Fibroblast of gingiva (primary cell): ENCODE results near the gene GRID2.

ENCODE experiments used
- DNase-seq: peaks from one replicate; pipeline ENCODE4 v3.0.0-alpha.2; 2011; ENCODE audit warnings: low read depth

Gene GRID2

DNA sequence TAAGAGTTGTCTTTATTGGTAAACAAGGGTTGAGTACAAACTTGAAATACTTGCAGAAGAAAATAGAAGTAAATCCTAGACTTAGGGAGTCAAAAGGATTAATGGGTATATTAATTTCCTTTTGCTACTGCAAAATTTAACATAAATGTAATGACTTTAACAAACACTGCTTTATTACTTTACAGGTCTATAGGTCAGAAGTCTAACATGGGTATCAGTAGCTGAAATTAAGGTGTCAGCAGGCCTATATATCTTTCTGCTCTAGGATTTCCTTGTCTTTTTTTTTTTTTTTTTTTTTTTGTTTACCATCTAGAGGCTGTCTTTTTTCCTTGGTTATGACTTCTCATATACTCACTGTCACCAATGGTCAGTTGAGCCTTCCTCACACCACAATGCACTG, 220.4 kb downstream of the GRID2 start:
- DNase-seq, result no peak

DNA sequence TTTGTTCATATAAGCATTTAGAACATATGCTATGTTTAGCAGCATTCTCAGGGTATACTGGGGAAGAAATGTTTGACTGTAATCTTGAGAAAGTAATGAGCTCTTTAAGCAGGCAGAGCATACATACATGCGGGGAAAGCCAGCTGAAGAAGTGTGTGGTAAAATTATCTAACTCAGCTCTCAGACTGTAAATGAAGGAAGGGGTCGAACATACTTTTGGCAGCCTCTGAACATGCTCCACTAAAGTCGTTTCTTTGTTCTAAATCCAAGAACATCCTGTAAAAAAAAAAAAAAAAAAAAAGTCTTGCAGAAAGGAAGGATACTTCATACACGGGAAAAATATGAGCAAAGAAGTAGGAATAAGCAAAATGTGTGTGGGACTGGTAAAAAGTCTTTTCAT, 224.8 kb downstream of the GRID2 start:
- DNase-seq, result no peak

DNA sequence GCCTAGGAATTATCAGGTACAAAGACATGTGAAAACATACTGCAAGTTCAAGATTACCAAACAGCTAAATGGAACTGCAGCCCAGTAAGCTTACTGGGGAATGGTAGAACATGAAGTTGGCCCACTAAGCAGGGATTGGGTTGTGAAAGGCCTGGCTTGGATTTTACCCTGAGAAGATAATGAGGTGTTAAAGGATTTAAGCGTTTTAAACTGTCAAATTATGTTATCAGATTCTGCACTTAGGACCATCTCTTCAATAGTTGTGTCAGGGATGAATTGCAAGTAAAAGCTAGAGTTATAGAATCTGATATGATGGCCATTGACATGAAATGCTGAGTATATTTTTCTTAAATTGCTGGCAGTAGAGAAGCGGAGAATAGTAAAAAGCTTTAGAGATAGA, 225.7 kb downstream of the GRID2 start:
- DNase-seq, result no peak

DNA sequence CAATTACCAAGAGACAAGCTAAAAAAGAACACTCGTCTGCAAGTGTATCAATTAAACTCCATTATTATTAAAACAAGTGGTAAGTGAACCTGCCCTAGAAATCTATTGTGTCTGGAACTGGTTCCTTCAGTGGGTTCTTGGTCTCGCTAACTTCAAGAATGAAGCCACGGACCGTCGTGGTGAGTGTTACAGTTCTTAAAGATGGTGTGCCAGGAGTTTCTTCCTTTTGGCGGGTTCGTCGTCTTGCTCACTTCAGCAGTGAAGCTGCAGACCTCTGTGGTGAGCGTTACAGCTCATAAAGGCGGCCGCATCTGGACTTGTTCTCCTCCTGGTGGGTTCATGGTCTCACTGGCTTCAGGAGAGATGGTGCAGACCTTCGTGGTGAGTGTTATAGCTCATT, 231.8 kb downstream of the GRID2 start:
- DNase-seq, result no peak

DNA sequence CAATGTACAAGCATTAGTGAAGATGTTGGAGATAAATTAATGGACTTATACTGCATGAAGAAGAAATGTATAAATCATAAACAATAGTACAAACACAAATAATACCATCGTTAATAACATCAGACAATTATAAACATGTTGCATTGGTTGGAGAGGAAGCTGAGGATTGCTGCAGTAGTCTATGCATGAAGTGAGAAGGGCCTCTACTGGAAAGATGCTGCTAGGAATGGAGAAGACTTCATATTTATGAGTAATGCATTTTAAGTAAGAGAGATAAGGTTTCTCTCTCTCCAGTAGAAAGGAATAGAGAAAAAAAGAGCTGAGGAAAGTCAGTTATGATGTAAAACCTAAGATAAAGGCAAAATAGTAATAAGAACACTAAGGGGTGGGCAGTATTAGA, 247.8 kb downstream of the GRID2 start:
- DNase-seq, result no peak

DNA sequence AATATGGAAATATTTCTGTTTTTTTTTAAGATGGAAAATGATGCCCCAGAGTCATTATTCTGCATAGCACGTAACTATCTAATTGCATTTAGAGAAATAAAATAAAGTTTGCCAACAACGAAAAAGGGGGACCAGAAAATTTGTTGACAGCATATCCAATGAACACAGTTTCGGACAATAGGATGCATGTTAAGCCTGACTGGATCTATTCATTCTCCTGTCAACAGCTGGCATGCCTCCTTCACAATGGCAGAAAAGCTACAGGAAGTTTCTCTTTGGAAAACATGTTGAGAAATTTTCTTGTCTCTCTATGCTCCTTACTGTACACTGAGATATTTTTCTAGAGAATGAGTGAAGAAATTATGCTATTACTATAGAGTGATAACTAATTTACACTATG, 262.5 kb downstream of the GRID2 start:
- DNase-seq, result no peak

DNA sequence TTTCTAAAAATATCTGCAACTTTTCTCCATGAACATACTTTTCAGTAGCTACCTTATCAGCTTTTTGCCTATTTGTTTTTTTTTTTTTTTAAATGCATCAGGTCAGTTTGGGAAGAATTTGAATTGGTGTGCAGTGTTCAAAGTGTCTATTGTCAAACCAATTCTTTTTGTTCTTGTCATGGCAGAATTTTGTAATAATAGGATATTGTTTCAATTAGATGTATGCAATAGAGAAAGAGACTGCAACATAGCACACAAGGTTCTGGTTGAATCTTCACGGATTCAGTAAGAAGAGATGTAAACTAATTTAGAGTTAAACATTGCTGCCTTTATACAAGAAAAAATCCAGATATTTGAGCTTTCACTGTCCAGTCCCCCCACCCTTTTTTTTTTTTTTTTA, 277.1 kb downstream of the GRID2 start:
- no peak for DNase-seq

DNA sequence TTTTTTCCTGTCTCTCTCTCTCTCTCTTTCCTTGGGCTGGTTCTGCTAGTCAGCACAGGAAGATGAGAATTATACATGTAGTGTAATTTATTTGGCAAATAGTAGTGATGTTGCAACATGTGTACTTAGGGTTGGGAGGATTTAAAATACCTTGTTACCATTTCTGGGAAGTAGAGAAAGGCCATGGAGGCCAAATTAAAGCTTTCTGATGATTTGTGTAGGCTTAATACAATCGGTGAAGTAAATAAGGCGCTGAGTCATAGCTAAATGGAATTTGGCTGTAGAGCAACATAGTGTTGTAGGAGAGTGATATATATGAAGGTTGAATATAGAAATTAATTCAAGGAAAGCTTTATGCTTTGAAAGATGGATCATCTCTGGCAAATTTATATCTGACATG, 295.3 kb downstream of the GRID2 start:
- no peak for DNase-seq

DNA sequence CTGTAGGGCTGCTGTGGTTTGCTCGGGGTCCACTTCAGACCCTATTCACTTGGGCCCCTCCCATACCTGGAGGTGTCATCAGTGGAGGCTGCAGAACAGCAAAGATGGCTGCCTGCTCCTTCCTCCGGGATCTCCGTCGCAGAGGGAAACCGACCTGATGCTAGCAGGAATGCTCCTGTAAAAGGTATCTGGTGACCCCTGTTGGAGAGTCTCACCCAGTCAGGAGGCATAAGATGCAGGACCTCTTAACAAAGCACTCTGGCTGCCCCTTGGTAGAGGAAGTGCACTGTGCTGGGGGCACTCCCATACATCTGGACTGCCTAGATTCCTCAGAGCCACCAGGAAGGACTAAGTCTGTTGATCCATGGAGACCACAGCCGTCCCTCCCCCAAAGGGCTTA, 296.9 kb downstream of the GRID2 start:
- no peak for DNase-seq

DNA sequence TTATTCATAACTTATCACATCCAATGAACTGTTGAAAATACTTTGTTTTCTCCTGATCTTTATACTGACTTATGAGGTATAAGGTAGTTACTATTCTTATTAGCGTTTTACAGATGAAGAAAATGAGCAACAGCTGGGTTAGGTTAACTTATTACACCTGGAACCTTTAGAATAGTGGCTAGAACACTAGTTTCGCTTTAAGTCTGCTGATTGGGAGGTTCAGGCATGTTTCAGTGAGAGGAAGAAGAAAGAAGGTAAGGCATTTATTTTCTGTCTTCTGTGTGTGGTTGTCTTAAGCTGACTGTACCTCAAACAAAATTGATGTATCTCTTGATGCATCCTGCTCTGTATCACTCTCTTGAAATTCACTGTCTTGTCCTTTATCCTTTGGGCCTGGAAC, 302.5 kb downstream of the GRID2 start:
- DNase-seq, result no peak

DNA sequence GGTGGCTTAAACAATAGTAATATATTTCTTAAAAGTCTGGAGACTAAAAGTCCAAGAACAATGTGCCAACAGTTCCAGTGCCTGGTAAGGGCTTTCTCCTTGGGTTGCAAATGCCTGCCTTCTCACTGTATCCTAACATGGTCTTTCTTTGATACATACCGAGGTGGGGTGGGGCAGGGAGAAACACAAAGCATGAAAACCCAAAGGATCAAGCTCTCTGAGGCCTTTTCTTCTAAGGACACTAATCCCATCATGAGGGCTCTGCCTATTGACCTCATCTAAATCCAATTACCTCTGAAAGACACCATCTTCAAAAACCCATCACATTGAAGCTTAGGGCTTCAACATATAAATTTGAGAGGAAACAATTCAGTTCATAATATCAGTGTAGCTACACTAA, 311.3 kb downstream of the GRID2 start:
- no peak for DNase-seq

DNA sequence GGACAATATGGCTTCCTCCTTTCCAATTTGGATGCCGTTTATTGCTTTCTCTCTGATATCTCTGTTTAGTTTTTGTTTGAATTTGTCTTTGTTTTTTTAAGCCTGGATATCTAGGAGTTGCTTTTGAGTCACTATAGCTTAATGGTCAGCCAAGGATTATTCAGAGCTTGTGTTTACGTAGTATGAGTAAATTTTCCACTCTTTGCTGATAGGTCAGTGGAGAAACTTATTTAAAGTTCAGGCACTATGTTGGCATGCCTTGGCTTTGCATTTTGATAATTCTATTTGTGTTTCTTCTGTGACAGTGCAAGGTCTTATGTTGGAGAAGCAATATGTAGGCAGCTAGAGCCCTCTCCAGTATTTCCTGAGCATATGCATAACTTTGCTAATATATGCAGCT, 315.2 kb downstream of the GRID2 start:
- DNase-seq, result no peak

DNA sequence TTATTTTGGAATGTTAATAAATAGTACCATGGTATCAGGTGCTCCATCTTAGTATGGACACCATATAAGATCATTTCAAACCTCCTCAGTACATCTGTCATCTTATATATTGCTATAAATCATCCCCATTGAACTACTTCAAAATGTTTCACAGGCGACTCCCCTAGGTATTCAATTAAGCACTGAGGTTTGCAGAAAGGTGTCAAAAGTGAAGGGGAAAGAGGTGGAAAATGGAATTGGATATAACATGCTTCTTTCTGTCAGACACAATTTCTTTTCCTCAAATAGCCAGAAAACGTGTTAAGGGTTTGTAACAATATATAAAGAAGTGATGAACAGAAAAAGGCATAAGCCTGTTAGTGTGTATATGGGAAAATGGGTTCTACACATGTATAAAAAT, 325.5 kb downstream of the GRID2 start:
- no peak for DNase-seq

DNA sequence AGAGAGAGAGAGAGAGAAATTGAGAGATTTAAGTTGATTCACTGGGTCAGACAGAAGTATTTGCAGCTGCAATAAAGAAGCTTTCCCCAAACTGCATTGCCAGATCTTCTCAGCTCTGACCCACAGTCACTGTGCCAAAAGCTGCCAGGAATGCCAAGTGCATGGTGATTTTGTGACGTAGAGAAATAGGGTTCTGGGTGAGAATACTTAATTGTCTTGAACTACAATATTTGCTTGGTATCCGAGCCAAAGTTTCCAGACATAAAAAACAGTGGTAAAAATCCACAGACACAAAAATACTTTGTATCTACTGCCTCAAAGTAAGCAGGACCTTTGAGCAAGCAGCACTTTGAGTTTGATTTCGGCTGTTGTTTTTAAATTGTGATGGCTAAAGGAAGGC, 331.1 kb downstream of the GRID2 start:
- DNase-seq, result no peak

DNA sequence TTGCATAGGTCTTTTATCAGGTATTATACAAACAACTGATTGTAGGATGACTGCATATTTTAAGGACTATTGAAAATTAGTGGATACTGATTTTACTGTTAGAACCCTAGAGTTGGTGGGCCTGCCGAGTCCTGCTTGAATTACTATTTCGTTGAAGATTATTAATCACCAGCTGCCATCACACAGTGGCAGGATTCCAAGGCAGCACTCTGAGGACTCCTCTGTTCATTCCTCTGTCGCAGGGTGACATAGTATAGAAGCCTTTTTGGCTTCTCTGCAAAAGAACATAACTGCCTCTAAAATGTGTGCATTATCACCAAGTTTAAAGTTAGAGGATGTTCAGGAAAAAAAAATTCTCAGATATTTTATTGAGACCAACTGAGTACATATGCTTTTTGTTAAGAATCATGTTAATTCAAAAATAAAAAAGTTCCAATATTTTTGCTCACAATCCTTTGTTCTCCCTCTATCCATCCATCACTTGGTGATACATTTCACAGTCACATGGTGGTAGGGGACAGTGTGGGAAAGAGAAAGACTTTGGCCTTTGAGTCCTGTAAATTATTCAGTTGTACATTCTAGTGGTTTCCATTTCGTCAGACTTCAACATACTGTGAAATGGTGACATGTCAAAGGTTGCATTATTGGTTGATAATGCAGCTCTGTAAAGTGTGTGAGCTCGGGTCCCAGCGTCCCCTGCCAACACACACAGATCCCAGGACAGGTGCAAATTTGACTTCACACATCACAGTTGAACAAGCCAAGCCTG, 332.5 kb downstream of the GRID2 start:
- no peak for DNase-seq

DNA sequence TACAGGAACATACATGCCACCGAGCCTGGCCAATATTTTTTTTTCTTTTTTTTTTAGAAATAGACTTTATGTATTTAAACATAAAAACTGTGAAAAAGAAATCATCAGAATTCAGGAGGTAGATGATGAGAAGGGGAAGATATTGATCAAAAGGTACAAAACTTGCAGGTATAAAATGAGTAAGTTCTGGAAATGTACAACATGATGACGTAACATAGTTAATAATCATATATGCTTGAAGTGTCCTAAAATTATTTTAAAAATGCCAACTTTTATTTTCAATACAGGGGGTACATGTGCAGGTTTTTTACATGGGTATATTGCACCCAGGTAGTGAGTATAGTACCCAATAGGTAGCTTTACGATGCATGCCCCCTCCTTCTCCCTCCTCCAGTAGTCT, 337.6 kb downstream of the GRID2 start:
- no peak for DNase-seq

DNA sequence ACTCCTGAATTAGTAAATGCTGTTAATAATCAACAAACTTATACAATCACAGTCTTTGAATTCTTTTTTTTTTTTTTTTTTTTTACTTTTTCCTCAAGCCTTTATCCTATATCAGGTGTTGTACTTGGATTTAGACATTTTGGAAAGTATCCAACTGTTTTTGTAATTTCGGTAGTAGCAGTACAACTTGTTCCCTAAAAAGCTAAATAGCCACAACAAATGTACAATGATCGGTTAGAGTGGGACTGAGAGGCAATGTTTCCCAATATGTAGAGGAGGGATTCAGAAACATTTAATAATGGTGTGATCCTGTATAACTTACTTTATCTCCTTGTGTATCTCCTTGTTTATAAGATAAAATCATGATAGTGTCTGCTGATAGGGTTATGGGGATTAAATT, 343.1 kb downstream of the GRID2 start:
- DNase-seq, result no peak

DNA sequence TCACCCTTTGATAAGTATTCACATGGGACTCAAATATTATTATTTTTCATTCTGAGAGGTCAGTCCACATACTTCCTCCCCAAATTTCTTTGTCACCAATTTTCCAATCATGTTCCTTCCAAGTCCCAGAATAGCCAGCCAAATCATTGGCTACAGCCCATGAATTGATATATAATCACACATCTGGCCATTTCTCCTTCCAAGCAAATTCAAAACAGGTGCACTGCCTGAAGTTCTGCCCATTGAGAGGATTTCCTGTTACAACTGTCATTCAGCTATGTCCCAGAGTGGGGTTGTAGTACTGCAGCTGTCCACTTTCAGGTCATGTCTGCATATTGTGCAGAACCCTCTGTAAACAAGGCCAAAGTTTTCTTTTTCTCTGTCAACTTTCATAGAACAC, 347.8 kb downstream of the GRID2 start:
- no peak for DNase-seq

DNA sequence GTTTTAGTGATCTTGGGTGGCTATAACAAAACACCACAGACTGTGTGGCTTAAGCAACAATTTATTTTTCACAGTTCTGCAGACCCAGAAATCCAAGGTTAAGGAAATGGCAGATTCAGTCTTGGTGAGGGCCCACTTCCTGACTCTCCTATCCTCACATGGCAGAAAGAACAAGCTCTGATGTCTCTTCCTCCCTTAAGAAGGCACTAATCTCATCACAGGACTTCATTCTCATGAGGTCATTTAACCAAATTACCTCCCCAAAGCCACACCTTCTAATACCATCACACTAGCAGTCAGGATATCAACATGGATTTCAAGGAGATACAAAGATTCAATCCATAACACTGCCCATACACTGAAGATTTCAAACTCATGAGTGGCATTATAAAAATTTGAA, 350.3 kb downstream of the GRID2 start:
- no peak for DNase-seq

DNA sequence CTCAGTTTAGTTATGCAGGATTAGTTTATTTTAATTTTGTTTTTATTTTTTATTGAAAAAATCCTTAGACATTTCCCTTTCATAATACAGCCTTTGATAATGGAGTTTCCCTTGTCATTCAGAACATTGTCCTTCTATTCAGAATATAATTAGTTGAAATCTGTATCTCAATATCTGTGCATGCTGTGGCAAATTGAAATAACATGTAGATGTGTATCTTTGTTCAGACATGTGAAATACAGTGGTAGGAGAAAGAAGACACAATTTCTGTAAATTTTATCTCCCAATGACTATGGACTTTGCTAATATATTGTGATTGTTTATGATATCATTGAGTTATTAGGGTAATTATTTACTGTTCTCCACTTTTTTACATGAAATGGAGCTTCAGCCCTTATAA, 353.9 kb downstream of the GRID2 start:
- DNase-seq, result no peak

DNA sequence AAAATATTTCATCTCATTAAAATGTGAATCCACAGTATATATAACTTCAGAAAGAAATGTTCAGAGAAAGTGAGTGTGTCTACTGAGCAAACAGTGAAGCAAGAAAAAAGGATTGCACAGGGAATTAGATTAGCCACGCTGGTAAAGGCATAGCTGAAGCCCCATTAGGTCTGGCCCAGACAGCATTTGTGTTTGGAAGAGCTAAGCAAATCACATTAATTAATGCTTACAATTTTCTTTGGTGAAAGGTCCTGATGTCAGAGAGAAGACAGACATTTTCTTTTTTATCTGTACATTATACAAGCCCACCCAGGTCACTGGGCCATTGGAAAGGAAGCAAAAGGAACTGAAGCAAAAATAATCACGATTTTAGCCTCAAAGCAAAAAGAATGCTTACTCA, 354.6 kb downstream of the GRID2 start:
- DNase-seq, result no peak

DNA sequence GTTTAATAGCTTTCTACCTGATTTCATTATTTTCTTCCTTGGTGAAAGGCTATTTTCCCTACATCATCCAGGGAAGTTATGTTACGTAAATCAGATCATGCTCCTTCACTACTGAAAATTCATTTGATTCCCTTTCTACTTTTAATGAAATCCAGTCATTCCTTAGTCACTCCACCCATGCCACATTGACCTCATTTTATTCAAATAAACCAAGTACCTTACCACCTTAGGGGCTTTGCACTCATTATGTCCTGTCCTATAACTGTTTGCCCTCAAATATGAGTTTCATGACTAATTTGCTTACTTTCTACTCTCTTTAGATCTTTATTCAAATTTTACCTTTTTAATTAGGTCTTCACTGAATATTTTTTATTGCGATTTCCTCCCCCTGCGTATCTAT, 374.0 kb downstream of the GRID2 start:
- DNase-seq, result no peak

DNA sequence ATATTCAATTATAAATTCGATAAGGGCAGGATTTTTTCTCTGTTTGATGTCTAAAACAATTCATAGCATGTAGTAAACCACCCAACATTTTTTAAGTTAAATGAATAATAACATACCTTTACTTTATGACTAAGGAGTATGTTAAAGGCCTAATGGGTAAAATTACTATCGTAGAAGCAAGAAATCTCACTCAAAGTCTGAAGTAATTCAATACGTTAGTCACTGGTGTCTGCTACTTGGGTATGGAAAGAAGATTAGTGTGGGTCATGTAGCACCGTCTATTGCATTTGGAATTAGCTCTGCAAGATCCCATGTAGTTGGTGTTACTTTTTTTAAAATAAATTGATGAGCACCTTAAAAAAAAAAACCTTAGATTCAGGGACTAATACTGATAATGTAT, 374.5 kb downstream of the GRID2 start:
- DNase-seq, result no peak

DNA sequence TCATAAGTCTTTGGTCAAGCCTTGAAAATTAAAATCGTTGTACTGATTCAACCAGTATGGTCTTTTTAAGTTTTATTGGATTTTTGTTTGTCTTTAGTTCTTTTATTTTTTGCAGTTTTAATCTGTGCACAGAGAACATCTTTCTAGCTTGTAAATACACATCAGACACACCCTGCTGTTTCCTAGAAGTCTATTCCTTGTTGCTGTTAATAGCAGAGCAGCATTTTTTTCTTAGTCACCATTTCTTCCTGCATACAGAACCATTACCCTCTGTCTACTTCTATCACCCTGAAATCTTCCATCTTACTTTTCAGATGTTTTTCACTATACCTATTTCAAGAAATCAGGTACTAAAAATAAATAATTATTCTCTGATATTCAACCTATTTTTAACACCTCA, 375.4 kb downstream of the GRID2 start:
- no peak for DNase-seq

DNA sequence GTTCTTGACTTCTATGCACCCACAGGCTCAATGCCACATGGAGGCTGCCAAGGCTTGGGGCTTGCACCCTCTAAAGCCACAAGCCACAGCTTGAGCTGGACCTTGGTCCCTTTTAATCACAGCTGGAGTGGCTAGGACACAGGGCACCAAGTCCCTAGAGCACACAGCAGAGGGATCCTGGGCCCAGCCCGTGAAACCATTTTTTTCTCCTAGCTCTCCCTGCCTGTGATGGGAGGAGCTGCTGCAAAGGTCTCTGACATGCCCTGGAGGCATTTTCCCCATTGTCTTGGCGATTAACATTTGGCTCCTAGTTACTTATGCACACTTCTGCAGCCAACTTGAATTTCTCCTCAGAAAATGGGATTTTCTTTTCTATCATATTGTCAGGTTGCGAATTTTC, 410.9 kb downstream of the GRID2 start:
- no peak for DNase-seq
